DND-41 (cell line): ENCODE results near the gene UBALD1.

ENCODE experiments used
- EZH2 ChIP-seq: IDR thresholded peaks from 3 replicates; pipeline ENCODE4 v1.6.1; 2012; ENCODE audit warnings: borderline replicate concordance, low read depth, mild to moderate bottlenecking, moderate library complexity, low read length, inconsistent platforms; ENCODE audit not compliant: severe bottlenecking
- TF ChIP-seq, protein P1 (sequence below): IDR thresholded peaks from 2 replicates; pipeline ENCODE4 v1.5.1; 2012; ENCODE audit warnings: borderline replicate concordance, low read length, moderate library complexity, mild to moderate bottlenecking; ENCODE audit not compliant: poor library complexity, severe bottlenecking; ENCODE audit errors: extremely low read depth

- no peak for TF ChIP-seq EZH2
- TF ChIP-seq, protein P1, sequence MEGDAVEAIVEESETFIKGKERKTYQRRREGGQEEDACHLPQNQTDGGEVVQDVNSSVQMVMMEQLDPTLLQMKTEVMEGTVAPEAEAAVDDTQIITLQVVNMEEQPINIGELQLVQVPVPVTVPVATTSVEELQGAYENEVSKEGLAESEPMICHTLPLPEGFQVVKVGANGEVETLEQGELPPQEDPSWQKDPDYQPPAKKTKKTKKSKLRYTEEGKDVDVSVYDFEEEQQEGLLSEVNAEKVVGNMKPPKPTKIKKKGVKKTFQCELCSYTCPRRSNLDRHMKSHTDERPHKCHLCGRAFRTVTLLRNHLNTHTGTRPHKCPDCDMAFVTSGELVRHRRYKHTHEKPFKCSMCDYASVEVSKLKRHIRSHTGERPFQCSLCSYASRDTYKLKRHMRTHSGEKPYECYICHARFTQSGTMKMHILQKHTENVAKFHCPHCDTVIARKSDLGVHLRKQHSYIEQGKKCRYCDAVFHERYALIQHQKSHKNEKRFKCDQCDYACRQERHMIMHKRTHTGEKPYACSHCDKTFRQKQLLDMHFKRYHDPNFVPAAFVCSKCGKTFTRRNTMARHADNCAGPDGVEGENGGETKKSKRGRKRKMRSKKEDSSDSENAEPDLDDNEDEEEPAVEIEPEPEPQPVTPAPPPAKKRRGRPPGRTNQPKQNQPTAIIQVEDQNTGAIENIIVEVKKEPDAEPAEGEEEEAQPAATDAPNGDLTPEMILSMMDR, result no peak
Observed at GRCh38 chr16:4659363-4660353, 45.0 kb upstream of the UBALD1 start.
